ENCODE results near the gene ITPKA.

Gene ITPKA

GRCh38 chr15:41498657-41499056 lies 5.0 kb downstream of the ITPKA start:
- peaks cover 56% of the 10 kb centered on the region for H3K27me3 ChIP-seq
- peaks cover 61% of the 10 kb centered on the region for H4K20me1 ChIP-seq
- peak overlapping the region; percentile 99 for H3K4me2 ChIP-seq
- no peak overlapping the region for H3K4me3 ChIP-seq
- no peak overlapping the region for H3K27ac ChIP-seq
- no peak for TF ChIP-seq Cebpa-rat (IDR thresholded peaks at IDR 0.05)
- peaks cover 83% of the 10 kb centered on the region for H3K4me1 ChIP-seq
- H3K9me3 ChIP-seq, result no peaks in the 10 kb centered on the region
- no peak overlapping the region for H3K9ac ChIP-seq
- no peaks in the 10 kb centered on the region for H3K36me3 ChIP-seq

DNA sequence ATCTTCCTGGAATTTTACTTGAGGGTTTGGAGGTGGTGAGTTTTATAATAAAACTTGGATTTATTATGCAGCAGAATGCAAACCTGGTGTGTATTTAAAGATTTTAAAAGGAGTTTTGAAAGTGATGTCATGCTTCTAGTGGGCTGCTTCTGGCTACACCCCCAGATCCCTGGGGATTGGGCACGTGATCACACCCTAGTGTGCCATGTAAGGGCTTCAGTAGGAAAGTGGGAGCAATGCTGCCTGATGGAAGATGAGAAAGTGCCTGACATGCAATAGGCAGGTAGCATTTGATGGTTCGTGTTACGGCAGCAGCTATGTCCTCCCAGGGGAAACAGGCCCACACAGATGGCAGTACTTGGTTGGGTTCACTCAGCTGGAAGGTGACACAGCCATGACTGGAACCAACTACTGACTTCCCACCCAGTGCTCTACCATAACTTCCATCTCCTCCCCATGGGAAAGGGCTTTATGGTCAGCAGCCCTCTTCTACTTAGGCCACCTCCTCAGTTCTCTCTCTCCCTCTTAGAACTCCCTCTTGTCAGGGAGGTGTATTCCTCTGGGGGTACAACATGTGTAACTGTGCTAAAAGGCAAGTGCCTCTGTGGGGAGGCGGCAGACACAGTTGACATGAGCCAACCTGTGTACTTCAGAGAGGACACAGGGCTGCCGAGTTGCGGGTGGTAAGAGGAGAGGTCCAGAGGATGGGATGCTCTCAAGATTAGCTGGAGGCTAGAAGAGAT lies 5.6 kb downstream of the ITPKA start:
- H3K4me1 ChIP-seq, result peaks cover 84% of the 10 kb centered on the region
- no peak overlapping the region for H3K4me3 ChIP-seq
- no peak overlapping the region for H3K27ac ChIP-seq
- no peaks in the 10 kb centered on the region for H3K36me3 ChIP-seq
- no peaks in the 10 kb centered on the region for H3K9me3 ChIP-seq
- peak overlapping the region; percentile 99 for H3K4me2 ChIP-seq
- no peak overlapping the region for H3K9ac ChIP-seq
- H3K27me3 ChIP-seq, result peaks cover 50% of the 10 kb centered on the region
- no peak for TF ChIP-seq Cebpa-rat (IDR thresholded peaks at IDR 0.05)
- peaks cover 55% of the 10 kb centered on the region for H4K20me1 ChIP-seq

DNA sequence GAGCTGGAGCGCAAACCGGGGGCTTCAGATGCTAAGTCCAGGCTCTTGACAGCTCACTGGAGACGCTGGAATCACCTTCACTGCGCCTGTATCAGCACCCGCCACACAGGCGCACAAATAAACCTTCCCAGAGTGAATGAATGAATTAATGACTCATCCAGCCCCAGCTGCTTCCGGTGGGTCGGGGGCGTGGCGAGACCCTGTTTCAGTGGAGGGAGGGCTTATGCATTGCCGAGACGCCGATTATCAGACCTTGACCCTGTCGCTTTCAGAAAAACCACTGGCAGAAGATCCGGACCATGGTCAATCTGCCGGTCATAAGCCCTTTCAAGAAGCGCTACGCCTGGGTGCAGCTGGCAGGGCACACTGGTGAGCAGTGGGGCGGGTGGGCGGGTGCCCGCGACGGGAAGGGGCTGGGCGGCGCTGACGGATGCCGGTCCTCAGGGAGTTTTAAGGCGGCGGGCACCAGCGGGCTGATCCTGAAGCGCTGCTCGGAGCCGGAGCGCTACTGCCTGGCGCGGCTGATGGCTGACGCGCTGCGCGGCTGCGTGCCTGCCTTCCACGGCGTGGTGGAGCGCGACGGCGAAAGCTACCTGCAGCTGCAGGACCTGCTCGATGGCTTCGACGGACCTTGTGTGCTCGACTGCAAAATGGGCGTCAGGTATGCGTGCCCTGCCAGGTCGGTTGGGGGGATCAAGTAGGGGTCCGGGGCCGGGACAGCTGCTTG lies 7.7 kb downstream of the ITPKA start:
- no peaks in the 10 kb centered on the region for H3K36me3 ChIP-seq
- H3K27me3 ChIP-seq, result peaks cover 29% of the 10 kb centered on the region
- peaks cover 66% of the 10 kb centered on the region for H3K4me1 ChIP-seq
- peak overlapping the region; percentile 67 for H3K4me3 ChIP-seq
- TF ChIP-seq Cebpa-rat (IDR thresholded peaks at IDR 0.05), result no peak
- peak overlapping the region; percentile 99 for H3K4me2 ChIP-seq
- H3K9me3 ChIP-seq, result no peaks in the 10 kb centered on the region
- peak overlapping the region; percentile 56; the same call in 1 of the 2 replicates for H3K9ac ChIP-seq
- H4K20me1 ChIP-seq, result peaks cover 35% of the 10 kb centered on the region
- peak overlapping the region; percentile 52; the same call in 1 of the 2 replicates for H3K27ac ChIP-seq

GRCh38 chr15:41501931-41502794 lies 8.5 kb downstream of the ITPKA start:
- Histone ChIP-seq H3K9me3 (no peaks in the 10 kb centered on the region), H3K4me3 (peak overlapping the region; percentile 67), H3K4me1 (peaks cover 62% of the 10 kb centered on the region), H4K20me1 (peaks cover 26% of the 10 kb centered on the region), H3K36me3 (no peaks in the 10 kb centered on the region), H3K27ac (peak overlapping the region; percentile 52; the same call in 1 of the 2 replicates), H3K9ac (peak overlapping the region; percentile 56), H3K27me3 (peaks cover 21% of the 10 kb centered on the region), H3K4me2 (peak overlapping the region; percentile 99)
- no peak for TF ChIP-seq Cebpa-rat (IDR thresholded peaks at IDR 0.05)

GRCh38 chr15:41502795-41503668 lies 9.4 kb downstream of the ITPKA start:
- Histone ChIP-seq H3K9ac (peak overlapping the region; percentile 56), H3K27me3 (peaks cover 17% of the 10 kb centered on the region), H3K36me3 (no peaks in the 10 kb centered on the region), H3K27ac (peak overlapping the region; percentile 38; the same call in 1 of the 2 replicates), H3K4me1 (peaks cover 62% of the 10 kb centered on the region), H3K4me3 (peak overlapping the region; percentile 67), H3K9me3 (no peaks in the 10 kb centered on the region), H3K4me2 (peak overlapping the region; percentile 99), H4K20me1 (peaks cover 24% of the 10 kb centered on the region; the same call in 1 of the 2 replicates)
- no peak for TF ChIP-seq Cebpa-rat (IDR thresholded peaks at IDR 0.05)

- Histone ChIP-seq H3K27me3 (peaks cover 17% of the 10 kb centered on the region), H3K4me1 (peaks cover 58% of the 10 kb centered on the region), H4K20me1 (peaks cover 22% of the 10 kb centered on the region; the same call in 1 of the 2 replicates), H3K9ac (0 out of 2 replicates have a peak overlapping the region, but pooled peaks have one; percentile 13), H3K27ac (0 out of 2 replicates have a peak overlapping the region, but pooled peaks have one; percentile 38), H3K4me3 (peak overlapping the region; percentile 67), H3K4me2 (peak overlapping the region; percentile 99), H3K36me3 (no peaks in the 10 kb centered on the region), H3K9me3 (no peaks in the 10 kb centered on the region)
- TF ChIP-seq Cebpa-rat (IDR thresholded peaks at IDR 0.05), result no peak
Observed at GRCh38 chr15:41503669-41504010, 10.0 kb downstream of the ITPKA start.

DNA sequence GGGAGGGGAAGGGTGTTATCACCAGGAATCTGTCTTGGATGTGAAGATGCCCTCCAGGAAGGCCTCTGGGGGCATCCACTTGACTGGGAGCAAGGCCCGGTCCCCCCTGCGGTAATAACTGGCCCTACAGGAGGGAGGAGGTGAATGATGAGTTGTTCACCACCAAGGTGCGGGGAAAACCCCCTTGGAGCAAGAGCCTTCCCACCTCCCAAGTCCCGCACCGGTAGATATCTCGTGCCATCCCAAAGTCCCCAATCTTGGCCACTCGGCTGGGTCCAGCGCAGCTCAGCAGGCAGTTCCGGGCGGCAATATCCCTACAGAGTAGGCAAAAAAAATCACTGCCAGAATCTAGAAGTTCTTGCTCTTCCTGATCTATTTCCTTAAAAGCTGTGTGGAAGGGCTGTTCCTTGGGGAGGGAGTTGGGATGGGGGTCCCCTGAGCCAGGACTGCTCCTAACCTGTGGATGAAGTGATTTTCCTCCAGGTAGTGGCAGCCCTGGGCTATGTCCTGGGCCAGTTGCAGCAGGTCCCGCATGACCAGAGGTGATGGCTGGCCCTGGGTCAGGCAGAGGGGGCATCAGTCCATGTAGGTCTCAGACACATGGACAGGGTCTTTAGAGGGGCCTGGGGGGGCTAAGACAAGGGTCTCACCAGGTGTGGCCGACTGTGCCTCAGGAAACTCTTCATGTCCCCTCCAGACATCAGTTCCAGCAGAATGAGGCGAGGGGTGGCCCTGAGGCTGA lies 11.2 kb downstream of the ITPKA start:
- Histone ChIP-seq H3K27me3 (peaks cover 17% of the 10 kb centered on the region), H3K27ac (no peak overlapping the region), H3K9me3 (no peaks in the 10 kb centered on the region), H3K36me3 (no peaks in the 10 kb centered on the region), H4K20me1 (peaks cover 10% of the 10 kb centered on the region; the same call in 1 of the 2 replicates), H3K4me2 (no peak overlapping the region), H3K9ac (no peak overlapping the region), H3K4me1 (peaks cover 45% of the 10 kb centered on the region), H3K4me3 (no peak overlapping the region)
- no peak for TF ChIP-seq Cebpa-rat (IDR thresholded peaks at IDR 0.05)

GRCh38 chr15:41505776-41506175 lies 12.1 kb downstream of the ITPKA start:
- no peak overlapping the region for H3K4me3 ChIP-seq
- peaks cover 23% of the 10 kb centered on the region for H3K27me3 ChIP-seq
- H3K27ac ChIP-seq, result no peak overlapping the region
- peaks cover 6% of the 10 kb centered on the region for H4K20me1 ChIP-seq
- no peaks in the 10 kb centered on the region for H3K9me3 ChIP-seq
- no peaks in the 10 kb centered on the region for H3K36me3 ChIP-seq
- no peak overlapping the region for H3K4me2 ChIP-seq
- TF ChIP-seq Cebpa-rat (IDR thresholded peaks at IDR 0.05), result no peak
- peaks cover 39% of the 10 kb centered on the region for H3K4me1 ChIP-seq
- H3K9ac ChIP-seq, result no peak overlapping the region

Measured in BLaER1 (cell line).